CD4-positive, alpha-beta T cell treated with Interleukin-21 for 1 hour (primary cell): Measurements from ENCODE around the gene SEMA5B.

Source experiments
- DNase-seq: peaks from one replicate; pipeline ENCODE4 v3.0.0-alpha.2; 2020

Gene SEMA5B

DNA sequence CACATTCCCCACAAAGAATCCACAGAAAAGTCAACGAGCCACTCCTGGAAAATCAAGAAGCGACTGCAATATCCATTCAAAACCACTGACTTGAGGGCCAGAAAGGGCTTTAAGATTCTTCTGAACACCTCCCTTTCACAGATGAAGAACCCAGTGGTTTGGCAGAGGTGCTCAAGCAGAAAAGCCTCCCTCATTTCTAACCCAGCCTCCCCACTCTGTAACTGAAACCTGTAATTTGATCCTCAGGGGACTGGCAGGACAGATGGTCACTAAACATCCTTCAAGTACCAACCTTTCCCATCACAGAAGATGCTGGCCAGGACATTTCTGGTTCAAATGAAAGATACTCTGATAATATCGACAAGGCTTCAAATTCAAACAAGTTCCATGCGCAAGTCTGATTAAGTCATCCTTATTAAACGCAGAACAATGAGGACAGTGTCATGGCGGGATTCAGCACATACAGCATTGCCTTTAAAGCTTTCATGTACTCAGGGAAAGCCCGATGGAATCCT lies 5.5 kb downstream of the SEMA5B start:
- no peak for DNase-seq

DNA sequence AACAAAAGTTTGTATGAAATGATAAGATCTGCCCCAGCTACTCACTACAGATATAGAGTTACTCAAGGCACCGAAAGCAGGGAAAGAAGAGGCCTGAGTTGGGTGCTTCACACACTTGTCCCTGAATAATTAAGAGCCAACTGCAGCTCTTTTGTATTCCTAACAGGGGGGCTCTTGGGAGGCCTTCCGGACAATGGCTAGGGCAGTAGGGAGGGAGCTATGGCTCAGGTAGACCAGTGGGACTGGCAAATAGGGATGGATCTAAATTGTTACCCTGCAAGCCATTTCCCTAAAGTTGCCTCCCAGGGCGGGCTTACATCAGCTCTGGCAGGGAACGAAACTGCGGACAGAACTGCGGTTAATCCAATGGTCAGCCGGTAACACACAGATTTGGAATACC lies 6.2 kb downstream of the SEMA5B start:
- no peak for DNase-seq

DNA sequence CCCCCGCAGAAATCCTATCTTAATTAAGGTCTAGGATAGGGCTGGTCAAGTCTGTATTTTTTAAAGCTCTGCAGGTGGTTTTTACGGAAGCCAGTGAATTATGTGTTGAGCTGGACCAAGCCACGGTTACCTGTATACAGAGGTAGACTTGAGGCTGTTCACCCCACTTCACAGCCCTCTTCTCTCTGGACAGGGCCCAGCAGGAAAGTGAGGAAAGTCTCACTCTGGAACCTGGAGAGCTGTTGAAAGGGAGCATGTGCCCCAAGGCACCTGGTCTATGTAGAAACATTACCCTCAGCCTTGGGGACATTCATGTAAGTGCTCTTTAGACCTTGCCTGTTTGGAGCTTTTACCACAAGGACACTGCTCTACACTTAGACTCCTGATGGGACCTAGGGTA lies 6.9 kb downstream of the SEMA5B start:
- no peak for DNase-seq

DNA sequence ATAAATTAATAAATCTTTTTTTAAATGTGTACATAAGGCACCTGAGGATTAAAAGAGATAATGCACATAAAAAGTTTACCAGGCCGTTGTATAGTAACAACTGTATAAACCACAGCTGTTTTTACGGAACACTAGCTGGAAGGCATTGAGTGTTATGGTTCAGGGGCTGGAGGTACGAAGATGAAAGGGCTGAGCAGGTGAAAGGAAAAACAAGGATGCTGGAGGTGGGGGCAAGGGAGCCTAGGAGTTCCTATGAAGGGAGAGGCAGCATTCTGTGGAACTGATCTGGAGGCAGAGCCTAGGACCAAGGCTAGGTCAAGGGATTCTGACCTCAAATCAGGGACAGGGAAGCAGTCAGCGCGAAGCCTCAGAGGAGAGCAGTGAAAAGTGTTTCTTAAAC lies 8.0 kb downstream of the SEMA5B start:
- no peak for DNase-seq

DNA sequence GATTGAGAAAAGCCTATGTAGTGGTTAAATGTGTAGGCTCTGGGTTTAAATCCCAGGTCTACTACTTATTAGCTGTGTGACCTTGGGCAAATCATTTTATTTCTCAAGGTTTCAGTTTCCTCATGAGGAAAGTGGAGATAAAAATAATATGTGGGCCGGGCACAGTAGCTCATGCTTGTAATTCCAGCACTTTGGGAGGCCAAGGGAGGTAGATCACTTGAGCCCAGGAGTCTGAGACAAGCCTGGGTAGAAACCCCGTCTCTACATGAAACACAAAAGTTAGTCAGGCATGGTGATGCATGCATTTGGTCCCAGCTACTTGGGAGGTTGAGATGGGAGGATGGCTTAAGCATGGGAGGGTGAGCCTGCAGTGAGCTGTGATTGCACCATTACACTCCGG lies 8.4 kb downstream of the SEMA5B start:
- DNase-seq = no peak

- DNase-seq = no peak
These were observed 8.9 kb downstream of the SEMA5B start for GRCh38 chr3:123018683-123019082.

GRCh38 chr3:123015596-123015995 lies 12.0 kb downstream of the SEMA5B start:
- DNase-seq = no peak

GRCh38 chr3:123013876-123014275 lies 13.7 kb downstream of the SEMA5B start:
- DNase-seq = no peak

GRCh38 chr3:123012652-123013051 lies 14.9 kb downstream of the SEMA5B start:
- DNase-seq = no peak

GRCh38 chr3:123011447-123011846 lies 16.1 kb downstream of the SEMA5B start:
- DNase-seq = no peak

DNA sequence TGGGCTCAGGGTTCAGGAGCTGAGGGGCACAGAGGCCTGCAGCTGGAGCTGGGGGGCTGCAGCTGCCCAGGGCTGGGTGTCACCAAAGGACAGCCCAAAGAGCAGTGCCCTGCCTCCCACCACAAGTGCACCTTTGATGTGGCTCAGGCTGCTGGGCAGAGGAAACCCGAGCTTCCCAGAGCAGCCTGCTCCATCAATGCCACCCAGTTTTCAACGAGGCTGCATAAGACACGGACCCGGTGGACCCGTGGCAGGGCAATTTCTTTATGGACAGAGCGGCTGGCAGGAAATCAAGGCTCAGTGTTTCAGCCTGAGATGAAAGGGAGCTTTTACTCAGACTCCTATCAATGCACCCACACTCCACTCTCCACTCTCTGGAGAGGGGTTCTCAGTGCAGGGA lies 18.7 kb downstream of the SEMA5B start:
- DNase-seq = no peak

DNA sequence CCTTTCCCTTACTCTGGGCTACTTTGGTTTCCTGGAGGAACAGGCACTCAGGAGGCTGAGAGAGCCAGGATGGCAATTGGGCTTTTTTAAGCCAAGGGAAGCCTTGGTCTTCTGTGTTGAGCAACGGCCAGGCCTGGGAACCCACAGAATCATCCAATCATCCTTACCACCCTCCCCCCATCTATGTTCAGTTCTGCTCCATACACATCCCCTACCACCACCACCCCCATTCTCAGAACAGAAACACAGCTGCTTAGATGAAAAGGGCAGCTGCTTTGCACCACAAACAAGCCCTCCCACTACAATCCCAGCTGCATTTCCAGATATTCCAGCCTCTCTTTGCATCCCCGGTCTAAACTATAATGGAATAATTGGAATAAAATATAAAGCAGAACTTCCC lies 21.0 kb downstream of the SEMA5B start:
- no peak for DNase-seq

DNA sequence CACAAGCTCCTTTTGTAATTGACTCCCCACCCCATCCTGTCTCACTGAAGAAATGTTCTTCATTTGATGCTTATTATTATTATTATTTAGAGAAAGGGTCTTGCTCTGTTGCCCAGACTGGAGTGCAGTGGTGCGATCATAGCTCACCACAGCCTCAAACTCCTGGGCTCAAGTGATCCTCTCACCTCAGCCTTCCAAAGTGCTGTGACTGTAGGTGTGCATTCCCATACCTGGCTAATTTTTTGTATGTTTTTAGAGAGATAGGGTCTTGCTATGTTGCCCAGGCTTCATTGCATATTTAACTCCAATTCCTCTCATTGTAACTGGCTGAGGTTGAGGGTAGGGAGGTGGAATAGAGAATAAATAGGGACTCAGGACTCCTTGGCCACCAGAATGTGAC lies 22.3 kb downstream of the SEMA5B start:
- no peak for DNase-seq

DNA sequence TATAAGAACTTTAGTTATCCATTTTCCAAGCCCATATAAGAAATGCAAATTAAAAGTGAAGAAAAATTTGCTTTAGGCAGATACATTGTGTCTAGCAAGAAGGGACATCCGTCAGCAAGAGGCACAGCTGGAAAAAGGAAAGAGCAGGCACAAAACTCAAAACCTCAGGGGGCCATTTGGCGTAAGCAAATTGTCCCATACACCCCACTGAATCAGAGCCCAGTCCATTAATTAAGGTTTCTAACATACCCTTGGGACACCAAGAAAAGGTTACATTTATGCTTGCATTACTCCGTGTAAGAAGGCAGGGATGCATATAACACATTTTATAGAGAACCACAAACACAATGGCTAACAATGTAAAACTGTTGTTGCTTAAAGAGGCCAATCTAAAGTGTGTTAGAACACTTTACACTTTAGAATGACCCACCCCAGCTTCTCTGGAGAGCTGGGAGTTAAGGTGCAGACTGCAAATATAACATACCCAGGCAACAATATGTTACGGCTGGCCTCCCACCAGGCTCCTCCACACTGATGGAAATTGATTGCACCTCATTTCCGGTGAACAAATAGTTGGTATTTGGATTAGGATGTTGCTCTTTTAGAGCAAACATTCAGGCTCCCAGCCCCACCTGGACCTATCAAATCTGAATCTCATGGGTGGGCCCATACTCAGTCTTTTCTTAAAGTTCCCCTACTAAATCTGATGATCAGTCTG lies 23.2 kb downstream of the SEMA5B start:
- no peak for DNase-seq

DNA sequence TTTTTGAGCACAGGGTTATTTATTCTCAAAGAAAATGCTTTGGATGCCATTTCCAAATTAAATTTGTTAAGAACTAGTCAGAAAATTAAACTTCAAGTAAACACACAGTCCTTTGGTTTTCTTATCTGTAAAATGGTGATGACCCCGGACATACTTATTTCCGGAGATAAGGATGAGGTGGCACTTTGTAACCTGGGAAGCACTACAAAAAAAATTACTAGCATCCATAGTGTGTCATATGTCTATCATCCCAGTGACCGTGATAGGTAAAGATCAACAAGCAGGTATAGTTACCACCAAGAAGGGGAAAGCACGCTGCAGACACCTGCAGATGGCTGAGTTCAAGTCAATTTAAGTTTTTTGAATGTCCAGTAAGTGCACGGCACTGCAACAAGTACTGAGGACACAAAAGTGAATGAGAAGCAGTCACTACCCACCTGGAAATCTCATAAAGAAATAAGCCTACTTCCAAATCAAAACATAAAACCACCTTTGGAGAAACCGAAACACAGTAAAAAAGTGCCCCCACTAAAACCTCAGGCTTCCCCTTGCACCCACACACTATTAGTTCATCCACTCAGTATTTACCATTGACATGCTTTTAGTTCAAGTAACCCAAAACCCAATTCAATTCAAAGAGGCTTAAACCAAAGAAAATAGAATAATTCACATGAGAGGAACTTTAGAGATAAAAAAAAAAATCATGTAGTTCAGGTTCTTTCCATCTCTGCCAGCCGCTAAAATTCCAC lies 24.6 kb downstream of the SEMA5B start:
- no peak for DNase-seq

- DNase-seq = no peak
These were observed 25.3 kb downstream of the SEMA5B start for GRCh38 chr3:123002100-123002748.

- DNase-seq = no peak
These were observed 28.7 kb downstream of the SEMA5B start for GRCh38 chr3:122998856-122999255.

GRCh38 chr3:122998206-122998605 lies 29.4 kb downstream of the SEMA5B start:
- no peak for DNase-seq

- no peak for DNase-seq
These were observed 31.5 kb downstream of the SEMA5B start for GRCh38 chr3:122996038-122996580.

DNA sequence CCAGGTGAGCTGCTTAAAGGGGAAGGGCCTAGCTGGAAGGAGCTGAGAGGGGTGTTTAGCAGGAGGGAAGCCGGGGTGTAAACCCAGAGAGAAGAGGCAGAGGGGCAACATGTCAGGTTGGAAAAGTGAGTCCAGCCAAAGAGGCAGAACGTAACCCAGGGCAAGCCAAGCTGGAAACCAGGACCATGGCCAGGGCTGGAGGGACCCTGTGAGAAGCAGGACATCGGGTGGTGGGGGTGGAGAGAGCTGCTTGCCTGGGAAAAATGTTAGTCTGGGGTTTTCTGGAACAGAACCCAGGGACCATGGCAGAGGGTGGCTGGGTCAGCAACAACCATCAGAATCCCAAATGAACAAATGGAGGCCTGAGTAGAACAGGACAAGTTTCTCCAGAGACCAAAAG lies 32.6 kb downstream of the SEMA5B start:
- no peak for DNase-seq

- DNase-seq = no peak
These were observed 34.2 kb downstream of the SEMA5B start for GRCh38 chr3:122993124-122993978.

GRCh38 chr3:122992676-122993075 lies 34.9 kb downstream of the SEMA5B start:
- DNase-seq = no peak

- no peak for DNase-seq
These were observed 35.4 kb downstream of the SEMA5B start for GRCh38 chr3:122992133-122992532.
